NCI-H1092 (cell line): Measurements from ENCODE around the gene CHRNA10.
"Not testable (repeated sequence)": the region's sequence is repeated elsewhere in the genome, so short reads cannot be mapped to it uniquely, and the experiment has no call there.

Source experiments
- DNase-seq: peaks from one replicate; lab custom pipeline; 2025; lab: John Stamatoyannopoulos, UW

Gene CHRNA10

DNA sequence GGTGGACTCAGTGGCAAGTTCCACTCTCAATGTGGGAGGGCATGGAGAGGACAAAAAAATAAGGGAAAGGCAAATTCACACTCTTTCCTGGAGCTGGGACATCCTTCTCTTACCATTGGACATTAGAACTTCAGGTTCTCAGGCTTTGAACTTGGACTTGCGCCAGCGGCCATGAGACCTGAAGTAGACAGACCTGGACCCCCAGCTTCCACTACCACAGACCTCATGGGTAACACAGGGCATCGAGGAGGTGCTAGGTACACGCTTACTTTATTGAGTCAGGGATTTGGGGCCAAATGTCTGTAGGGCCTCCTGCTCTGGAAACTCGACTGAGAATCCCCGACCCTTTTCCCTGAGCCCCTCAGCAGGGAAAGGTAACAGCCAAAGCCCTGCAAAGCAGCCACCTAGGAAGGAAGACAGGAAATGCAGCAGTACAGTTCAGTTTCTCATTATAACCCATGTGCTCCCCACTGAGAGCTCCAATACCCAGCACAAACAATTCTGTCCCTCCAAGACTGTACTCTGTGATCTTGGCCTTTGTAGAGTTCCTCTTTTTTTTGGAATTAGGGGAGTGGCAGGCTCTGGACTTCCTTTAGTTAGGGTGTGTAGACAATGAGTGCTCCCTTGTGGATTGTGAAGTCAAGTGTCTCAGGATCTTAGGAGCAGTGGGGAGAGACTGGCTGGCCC, 5.7 kb downstream of the CHRNA10 start:
- DNase-seq, result no peak

DNA sequence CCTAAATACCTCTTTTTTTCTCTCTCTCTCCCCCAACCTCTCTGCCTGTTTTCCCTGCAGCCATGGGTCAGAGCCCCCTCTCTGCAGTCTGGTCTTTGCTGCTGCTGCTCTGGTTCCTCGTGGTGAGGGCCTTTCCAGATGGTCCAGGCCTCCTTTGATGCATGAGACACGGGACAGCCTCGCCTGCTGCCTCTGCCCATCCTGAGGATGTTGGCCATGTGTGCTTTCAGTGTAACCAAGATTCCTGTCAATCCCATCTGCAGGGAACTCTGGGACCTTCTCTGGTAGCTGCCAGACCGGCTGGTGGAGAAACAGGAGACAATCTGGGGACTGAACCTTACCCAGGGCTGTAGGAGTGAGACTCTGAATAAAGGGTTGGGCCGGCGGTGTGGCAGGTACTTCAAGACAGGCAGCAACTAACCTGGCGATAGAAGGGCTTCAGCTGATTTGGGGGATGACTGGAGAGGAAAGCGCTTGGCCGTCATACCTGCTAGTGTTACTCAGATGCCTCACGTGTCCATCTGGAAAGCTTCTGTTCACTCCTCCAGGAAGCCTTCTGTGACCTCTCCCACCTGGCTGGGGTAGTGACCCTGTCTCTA, 7.1 kb downstream of the CHRNA10 start:
- no peak for DNase-seq

DNA sequence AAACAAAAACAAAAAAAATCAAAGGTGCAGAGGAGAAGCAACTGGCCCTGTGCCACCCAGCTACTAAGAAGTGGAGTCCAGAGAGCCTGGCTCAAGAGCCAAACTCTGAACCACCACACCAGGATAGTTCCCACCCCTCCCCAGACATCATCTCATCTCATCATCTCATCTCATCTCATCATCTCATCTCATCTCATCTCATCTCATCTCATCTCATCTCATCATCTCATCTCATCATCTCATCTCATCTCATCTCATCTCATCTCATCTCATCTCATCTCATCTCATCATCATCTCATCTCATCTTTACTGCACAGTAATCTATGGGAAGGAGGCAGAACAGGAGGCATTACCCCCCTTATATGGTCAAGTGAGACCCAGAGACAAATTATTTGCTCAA, 8.3 kb downstream of the CHRNA10 start:
- no peak for DNase-seq

DNA sequence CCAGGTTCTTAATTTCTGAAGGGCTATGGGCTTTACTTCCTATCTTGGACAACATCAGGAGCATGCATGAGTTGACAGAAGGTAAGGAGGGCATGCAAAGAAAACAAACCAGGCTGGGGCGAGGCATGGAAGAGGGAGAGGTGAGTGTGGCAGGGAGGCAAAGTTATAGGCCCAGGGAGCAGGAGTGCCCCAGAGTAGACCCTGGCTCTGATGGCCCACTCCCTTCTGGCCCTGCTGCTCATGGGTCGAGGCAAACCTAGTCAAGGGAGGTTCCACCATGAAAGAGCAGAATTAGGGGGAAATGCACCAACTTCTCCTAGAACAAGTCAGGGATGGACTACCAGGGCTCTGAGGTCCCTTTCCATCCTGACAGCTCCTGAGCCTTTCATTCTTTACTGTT, 10.2 kb downstream of the CHRNA10 start:
- no peak for DNase-seq

DNA sequence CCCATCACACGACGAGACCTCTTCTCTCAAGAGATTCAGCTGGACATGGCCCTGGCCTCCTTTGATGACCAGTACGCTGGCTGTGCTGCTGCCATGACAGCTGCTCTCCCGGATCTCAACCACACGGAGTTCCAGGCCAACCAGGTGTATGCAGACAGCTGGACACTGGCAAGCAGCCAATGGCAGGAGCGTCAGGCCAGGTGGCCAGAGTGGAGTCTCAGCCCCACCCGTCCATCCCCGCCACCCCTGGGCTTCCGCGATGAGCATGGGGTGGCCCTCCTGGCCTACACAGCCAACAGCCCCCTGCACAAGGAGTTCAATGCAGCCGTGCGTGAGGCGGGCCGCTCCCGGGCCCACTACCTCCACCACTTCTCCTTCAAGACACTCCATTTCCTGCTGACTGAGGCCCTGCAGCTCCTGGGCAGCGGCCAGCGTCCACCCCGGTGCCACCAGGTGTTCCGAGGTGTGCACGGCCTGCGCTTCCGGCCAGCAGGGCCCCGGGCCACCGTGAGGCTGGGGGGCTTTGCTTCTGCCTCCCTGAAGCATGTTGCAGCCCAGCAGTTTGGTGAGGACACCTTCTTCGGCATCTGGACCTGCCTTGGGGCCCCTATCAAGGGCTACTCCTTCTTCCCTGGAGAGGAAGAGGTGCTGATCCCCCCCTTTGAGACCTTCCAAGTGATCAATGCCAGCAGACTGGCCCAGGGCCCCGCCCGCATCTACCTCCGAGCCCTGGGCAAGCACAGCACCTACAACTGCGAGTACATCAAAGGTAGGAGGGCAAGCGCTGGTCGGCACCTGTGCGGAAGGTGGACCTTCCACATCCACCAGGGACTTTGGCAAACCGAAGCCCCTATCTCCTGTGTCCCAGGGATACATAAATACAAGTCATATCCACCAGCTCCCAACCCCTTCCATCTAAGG, 11.3 kb downstream of the CHRNA10 start:
- no peak for DNase-seq

DNA sequence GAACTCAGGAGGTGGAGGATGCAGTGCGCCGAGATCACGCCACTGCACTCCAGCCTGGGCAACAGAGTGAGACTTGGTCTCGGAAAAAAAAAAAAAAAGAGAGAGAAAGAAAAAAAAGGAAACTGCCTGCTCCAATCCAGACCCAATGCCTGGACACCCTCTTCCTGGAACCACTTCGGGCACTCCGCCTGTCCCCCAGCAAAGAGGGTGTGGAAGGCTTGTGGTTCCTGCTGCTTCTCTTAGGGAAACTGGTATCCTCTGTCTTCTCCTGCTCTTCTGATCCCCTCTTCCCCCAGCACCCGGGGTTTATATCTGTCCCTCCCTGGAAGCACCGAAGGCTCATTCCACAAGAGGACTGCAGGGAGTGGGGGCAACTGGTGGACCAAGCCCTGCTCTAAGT, 12.9 kb downstream of the CHRNA10 start:
- DNase-seq, result no peak

DNA sequence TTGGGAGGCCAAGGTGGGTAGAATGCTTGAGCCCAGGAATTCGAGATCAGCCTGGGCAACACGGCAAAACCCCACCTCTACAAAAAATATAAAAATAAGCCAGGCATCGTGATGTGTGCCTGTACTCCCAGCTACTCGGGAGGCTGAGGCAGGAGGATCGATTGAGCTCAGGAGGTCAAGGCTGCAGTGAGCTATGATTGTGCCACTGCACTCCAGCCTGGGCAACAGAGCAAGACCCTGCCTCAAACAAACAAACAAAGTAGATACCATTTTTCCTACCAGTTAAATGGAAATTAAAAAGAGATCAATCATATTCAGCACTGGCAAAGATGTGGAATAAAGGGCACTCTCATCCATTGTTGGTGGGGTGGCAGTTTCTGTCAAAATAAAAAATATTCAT, 13.9 kb downstream of the CHRNA10 start:
- not testable (repeated sequence) for DNase-seq

DNA sequence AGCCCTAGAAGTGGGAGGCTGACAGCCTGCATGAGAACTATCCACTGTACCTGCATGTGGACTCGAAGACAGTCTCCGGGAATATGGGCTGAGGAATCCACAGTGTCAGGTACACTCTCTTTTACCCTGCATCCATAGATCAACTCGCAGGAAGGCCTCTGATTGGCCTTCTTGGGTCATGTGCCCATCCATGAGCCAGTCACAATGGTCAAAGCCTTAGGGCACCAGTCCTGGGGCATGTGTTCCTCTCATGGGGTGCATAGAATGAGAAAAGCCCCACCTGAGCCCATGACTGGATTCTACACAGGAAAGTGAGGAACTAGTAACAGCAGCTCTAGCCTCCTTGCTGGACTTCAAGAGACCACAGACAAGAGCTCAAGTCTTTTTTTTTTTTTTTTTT, 15.6 kb downstream of the CHRNA10 start:
- no peak for DNase-seq

DNA sequence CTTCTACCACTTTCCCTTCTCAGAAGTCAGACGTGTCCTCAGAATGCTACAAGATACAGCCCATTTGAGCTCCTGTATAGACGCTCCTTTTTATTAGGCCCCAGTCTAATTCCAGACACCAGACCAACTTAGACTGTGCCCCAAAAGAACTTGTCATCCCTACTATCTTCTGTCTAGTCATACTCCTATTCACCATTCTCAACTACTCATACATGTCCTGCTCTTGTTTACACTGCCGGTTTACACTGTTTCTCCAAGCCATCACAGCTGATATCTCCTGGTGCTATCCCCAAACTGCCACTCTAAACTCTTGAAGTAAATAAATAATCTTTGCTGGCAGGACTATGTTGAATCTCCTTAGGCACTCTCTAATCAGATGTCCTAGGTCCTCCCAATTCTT, 18.7 kb downstream of the CHRNA10 start:
- DNase-seq, result not testable (repeated sequence)

DNA sequence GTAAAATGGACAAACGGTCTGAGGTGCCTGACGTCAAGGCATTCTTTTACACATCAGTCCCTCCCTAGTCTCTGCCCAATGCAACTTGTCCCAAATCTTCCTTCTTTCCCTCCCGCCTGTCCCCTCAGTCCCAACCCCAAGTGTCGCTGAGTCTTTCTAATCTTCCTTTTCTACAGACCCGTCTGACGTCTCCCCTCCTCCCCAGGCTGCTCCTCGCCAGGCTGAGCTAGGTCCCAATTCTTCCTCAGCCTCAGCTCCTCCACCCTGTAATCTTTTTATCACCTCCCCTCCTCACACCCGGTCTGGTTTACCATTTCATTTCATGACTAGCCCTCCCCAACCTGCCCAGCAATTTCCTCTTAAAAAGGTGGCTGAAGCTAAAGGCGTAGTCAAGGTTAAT, 21.8 kb downstream of the CHRNA10 start:
- not testable (repeated sequence) for DNase-seq

DNA sequence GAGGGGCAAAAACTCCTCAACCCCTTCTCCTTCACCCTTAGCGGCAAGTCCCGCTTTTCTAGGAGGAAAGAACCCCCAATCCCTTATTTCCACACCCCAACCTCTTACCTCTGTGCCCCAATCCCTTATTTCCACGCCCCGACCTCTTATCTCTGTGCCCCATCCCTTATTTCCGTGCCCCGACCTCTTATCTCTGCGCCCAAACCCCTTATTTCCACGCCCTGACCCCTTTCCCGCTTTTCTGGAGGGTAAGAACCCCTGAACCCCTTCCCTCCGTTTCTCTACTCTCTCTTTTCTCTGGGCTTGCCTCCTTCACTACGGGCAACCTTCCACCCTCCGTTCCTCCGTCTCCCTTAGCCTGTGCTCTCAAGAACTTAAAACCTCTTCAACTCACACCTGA, 22.3 kb downstream of the CHRNA10 start:
- not testable (repeated sequence) for DNase-seq

DNA sequence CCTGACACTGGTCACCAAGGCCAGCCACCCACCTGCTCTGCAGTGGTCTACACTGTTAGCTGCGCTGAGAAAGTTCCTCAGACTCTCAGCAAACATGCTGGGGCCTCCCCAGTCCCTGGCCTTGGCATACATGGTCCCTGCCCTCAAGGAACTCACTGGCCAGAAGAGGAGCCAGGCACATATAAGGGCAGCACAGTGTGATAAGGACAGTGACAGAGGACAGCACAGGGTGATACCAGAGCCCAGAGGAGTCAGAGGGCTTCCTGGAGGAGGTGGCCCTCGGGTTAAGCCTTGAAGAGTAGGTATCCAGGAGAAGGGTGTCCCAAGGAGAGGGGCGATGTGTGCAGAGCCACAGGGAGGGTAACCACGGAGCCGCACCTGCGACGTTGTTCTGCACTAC, 25.6 kb downstream of the CHRNA10 start:
- no peak for DNase-seq

DNA sequence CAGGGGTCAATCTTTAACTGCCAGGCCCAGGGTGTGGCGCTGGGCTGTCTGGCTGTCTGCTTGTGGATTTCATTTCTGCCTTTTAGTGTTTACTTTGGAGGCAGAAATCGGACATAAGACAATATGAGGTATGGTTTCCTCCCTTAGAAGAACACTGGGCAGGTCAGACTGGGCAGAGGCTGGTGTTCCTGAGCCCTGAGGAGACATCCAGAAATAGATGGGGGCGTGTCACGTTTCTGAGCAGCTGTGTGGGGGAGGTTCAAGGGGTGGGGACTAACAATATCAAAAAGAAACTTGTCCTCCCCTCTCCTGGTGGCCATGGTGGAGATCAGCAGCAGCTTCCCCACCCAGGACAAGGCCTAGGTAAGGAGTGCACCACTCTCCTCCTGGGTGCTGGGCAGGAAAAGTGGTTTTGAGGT, 26.4 kb downstream of the CHRNA10 start, which contains the start of gene ART1:
Gene ART1, plus strand, starts transcription at position 312 of the 419 bp plus-strand sequence. CDS start 14,086 bp downstream, outside the sequence.
- DNase-seq, result no peak

DNA sequence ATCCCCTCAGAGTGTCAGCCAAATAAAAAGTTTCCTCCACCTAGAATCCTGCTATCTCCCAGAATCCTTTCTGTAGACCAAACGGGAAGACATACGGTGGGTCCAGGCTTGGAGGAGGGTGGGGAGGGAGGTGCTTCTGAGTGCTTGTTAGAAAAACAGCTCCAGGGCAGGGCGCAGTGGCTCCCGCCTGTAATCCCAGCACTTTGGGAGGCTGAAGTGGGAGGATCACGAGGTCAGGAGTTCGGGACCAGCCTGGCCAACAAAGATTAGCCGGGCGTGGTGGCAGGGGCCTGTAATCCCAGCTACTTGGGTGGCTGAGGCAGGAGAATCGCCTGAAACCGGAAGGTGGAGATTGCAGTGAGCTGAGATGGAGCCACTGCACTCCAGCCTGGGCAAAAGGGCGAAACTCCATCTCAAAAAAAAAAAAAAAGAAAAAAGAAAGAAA, 28.1 kb downstream of the CHRNA10 start:
- not testable (repeated sequence) for DNase-seq

DNA sequence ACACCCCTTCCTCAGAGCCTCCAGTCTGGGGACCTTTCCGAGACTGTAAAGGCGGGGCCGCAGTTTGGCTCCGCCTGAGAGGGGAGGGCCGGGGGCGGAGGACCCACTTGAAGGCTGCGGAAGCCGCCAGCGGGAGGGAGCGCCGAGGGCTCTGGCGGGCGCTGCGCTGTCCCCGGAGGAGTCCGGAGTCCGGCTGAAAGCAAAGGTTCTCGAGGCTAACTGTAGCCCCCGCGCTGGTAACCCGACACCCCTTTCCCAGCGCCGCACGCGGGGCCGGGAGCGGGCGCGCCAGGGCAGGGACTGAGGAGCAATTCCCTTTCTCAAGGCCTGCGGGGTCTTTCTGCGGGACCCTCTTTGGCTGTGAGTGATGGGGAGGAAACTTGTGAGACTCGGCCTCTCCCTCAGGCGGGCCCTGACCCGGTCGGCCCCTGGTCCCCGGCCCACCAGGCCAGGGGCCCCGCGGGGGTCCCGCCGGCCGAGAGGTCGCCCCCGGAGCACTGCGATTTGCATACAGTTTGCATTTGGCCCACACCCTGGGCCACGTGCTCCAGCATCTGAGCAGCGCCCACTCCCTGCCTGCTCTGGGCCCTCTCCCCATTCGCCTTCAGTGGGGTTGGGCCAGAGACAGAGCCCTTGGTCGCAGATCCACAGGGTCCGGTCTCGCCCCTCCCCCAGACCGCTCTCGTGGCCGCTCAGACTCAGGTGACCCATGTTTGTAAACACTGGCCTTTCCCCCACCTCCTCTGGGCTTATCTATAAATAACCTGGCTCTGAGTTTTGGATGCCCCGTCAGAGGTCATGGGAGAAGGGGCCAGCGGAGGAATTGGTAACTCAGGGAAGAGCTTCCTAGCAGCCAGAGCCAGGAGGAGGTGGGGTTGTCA, 28.9 kb downstream of the CHRNA10 start:
- DNase-seq, result peak; percentile 57

DNA sequence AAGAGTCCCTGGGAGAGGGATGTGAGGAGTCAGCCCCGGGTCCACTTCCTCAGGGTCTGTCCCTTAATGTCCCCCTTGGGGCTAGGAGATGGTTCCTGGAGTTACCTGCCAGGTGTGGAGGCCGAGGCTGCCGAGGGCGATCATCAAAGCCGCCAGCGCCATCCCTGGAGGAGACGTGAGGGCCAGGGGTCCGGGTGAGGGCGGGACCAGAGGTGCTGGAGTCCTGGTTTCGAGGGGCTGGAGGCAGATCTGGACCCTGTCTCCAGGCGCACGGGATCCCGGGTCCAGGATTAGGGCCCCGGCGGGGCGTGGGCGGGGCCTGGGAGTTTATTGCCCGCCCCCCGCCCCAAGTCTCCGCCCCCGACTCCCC, 29.5 kb downstream of the CHRNA10 start, which contains the start of gene ART5:
Gene ART5, minus strand, starts transcription at position 292 of the 370 bp plus-strand sequence. Its CDS starts 130 bp downstream, at position 162.
- no peak for DNase-seq

DNA sequence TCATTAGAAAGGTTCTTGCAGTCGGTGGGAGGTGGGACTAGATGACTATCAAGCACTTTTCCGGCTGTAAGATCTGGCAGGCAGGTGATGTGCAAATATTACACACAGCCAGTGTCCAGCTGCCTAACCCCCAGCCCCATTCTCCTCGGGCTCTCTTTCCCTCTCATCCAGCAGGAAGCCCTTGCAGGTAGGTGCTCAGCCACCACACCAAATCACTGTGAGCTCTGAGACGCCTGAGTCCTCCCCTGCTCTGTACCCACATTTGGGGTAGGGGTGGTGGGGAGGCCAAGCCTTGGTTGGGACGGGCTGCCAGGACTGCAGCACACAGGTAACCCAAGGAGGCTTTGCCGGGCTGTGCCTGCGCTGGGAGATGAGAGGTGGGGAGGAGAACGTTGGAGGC, 30.0 kb downstream of the CHRNA10 start:
- DNase-seq, result no peak

DNA sequence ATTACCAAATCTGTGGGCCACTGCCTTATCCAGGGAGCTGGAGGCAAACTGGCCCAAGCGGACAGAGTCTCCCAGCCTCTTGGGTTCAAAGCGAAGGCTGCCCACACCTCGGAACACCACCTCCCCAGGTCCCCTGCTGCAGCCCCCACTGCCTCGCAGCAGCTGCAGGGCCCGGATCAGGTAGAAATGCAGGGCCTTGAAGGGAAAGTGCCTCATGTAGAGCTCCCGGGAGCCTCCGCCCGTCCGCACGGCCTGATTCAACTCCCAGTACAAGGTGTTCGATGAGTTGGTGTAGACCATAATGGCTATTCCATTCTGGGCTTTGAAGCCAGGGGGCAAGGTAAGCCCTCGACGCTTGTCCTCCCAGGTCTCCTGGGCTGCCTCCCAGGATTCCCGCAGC, 31.3 kb downstream of the CHRNA10 start:
- no peak for DNase-seq

DNA sequence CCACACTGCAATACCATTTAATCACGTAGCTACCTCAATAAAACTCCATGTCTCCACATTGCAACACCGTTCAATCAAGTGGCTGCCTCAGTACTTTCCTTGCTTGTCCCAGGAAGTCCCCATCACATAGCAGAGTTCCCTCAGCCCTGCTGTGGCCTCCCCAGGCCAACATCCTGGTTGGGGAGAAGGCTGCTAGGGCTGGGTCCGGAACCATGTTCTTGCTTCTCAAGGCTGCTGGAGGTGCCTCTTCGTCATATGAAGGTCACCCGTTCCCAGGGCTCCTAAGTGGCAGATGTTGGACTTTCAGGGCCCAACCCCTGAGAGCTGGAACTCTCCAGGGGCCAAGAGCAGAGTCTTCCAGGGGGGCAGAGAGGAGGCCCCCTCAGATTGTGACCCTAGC, 32.7 kb downstream of the CHRNA10 start:
- DNase-seq, result no peak

DNA sequence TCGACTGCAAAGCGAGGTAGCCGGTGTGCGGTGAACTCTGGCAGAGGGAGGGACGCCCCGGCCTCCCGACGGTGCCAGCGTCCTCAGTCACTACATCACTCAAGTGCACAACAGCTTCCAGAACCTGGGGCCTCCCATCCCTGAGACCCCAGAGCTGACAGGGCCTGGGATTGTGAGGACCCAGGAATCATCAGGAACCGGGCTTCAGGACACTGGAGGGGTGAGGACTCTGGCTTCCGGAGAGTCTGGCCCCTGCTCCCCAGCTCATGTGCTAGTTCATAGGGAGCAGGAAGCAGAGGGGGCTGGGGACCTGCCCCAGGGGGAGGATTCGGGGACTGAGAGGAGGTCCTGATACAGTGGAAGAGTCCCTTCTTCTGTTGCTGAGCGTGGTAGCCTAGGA, 34.0 kb downstream of the CHRNA10 start:
- no peak for DNase-seq

DNA sequence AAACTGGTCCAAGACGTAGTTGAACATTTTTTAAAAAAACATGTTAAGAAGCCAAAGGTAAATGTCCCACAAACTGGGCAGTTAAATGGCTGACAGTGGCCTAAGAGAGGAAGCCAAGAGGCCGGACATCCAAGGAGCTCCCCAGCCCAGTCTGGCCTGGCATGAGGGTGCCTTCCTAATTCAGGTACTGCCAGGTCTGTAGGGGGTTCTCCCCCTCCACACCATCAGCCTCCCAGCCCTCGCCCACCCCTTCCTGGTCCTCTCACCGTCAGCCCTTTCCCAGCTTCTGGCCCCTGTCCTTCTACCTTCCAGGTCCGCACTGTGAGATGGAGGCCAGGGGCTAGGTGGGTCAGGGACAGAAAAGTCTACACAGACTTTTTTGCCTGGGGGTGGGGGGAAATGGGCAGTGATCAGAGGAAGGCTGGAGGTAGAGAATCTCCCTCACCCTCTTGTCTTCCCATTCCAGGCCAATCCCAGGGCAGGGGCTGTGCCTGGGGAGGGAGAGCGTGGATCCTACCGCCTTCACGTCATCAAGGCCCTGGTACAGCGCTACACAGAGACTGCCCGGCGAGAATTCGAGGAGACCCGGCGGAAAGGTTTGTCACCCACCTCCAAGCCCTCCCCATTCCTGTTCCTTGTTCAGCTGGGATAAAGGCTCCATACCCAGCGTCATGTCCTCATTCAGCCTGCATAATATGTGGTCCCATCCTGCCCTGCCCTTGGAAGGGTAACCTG, 35.4 kb downstream of the CHRNA10 start:
- no peak for DNase-seq
